ENCODE data around the gene TM9SF2.

DNA sequence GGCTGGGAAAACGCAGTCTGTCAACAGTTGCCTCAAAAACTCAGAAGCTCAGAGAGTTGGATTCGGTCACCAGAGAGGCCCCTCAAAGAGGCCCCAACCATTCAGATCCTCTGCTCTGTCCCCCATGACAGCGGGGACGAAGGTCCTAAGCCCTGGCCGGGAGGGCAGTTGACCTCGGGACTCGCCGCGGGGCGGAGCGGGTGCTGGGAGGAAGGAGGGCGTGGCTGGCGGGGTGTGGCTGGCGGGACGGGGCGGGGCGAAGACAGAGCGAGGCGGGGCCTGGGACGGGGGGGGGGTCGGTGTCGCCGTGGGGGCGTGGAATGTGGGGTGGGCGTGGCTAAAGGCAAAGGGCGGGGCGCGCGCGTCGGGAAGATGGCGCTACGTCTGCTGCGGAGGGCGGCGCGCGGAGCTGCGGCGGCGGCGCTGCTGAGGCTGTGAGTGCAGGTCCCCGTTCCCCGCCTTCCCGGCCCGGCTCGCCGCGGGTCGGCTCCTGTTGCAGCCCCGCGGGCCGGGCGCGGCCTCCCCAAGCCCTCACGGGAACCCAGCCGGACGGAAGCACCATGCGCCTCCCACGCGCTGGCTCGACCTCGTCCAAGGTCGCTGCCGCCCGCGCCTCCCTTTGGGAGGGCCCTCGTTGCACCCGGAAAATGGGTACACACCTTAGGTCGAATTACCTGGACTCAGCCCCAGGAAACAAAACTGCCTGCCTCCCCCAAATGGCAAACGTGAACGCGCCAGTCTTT, 105.2 kb downstream of the TM9SF2 start, which contains the start of gene CLYBL:
- TF ChIP-seq, protein P1, sequence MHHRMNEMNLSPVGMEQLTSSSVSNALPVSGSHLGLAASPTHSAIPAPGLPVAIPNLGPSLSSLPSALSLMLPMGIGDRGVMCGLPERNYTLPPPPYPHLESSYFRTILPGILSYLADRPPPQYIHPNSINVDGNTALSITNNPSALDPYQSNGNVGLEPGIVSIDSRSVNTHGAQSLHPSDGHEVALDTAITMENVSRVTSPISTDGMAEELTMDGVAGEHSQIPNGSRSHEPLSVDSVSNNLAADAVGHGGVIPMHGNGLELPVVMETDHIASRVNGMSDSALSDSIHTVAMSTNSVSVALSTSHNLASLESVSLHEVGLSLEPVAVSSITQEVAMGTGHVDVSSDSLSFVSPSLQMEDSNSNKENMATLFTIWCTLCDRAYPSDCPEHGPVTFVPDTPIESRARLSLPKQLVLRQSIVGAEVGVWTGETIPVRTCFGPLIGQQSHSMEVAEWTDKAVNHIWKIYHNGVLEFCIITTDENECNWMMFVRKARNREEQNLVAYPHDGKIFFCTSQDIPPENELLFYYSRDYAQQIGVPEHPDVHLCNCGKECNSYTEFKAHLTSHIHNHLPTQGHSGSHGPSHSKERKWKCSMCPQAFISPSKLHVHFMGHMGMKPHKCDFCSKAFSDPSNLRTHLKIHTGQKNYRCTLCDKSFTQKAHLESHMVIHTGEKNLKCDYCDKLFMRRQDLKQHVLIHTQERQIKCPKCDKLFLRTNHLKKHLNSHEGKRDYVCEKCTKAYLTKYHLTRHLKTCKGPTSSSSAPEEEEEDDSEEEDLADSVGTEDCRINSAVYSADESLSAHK (tag by site-specific recombination; IDR thresholded peaks at IDR 0.05): no peak
- TF ChIP-seq, protein P2, sequence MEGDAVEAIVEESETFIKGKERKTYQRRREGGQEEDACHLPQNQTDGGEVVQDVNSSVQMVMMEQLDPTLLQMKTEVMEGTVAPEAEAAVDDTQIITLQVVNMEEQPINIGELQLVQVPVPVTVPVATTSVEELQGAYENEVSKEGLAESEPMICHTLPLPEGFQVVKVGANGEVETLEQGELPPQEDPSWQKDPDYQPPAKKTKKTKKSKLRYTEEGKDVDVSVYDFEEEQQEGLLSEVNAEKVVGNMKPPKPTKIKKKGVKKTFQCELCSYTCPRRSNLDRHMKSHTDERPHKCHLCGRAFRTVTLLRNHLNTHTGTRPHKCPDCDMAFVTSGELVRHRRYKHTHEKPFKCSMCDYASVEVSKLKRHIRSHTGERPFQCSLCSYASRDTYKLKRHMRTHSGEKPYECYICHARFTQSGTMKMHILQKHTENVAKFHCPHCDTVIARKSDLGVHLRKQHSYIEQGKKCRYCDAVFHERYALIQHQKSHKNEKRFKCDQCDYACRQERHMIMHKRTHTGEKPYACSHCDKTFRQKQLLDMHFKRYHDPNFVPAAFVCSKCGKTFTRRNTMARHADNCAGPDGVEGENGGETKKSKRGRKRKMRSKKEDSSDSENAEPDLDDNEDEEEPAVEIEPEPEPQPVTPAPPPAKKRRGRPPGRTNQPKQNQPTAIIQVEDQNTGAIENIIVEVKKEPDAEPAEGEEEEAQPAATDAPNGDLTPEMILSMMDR (tag by site-specific recombination; IDR thresholded peaks at IDR 0.05): no peak
- TF ChIP-seq ZNF324 (tag by site-specific recombination; IDR thresholded peaks at IDR 0.05) (peak; percentile 71; the same call in 1 of the 2 replicates), ZNF837 (tag by site-specific recombination; IDR thresholded peaks at IDR 0.05) (no peak), ZFHX2 (tag by site-specific recombination; conservative IDR thresholded peaks at IDR 0.05) (peak; percentile 85)
- TF ChIP-seq, protein P3, sequence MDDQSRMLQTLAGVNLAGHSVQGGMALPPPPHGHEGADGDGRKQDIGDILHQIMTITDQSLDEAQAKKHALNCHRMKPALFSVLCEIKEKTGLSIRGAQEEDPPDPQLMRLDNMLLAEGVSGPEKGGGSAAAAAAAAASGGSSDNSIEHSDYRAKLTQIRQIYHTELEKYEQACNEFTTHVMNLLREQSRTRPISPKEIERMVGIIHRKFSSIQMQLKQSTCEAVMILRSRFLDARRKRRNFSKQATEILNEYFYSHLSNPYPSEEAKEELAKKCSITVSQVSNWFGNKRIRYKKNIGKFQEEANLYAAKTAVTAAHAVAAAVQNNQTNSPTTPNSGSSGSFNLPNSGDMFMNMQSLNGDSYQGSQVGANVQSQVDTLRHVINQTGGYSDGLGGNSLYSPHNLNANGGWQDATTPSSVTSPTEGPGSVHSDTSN (CRISPR knock-in tag; IDR thresholded peaks at IDR 0.05): 0 out of 2 replicates have a peak, but pooled peaks have one; percentile 71
- TF ChIP-seq, protein P4, sequence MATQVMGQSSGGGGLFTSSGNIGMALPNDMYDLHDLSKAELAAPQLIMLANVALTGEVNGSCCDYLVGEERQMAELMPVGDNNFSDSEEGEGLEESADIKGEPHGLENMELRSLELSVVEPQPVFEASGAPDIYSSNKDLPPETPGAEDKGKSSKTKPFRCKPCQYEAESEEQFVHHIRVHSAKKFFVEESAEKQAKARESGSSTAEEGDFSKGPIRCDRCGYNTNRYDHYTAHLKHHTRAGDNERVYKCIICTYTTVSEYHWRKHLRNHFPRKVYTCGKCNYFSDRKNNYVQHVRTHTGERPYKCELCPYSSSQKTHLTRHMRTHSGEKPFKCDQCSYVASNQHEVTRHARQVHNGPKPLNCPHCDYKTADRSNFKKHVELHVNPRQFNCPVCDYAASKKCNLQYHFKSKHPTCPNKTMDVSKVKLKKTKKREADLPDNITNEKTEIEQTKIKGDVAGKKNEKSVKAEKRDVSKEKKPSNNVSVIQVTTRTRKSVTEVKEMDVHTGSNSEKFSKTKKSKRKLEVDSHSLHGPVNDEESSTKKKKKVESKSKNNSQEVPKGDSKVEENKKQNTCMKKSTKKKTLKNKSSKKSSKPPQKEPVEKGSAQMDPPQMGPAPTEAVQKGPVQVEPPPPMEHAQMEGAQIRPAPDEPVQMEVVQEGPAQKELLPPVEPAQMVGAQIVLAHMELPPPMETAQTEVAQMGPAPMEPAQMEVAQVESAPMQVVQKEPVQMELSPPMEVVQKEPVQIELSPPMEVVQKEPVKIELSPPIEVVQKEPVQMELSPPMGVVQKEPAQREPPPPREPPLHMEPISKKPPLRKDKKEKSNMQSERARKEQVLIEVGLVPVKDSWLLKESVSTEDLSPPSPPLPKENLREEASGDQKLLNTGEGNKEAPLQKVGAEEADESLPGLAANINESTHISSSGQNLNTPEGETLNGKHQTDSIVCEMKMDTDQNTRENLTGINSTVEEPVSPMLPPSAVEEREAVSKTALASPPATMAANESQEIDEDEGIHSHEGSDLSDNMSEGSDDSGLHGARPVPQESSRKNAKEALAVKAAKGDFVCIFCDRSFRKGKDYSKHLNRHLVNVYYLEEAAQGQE (tag by site-specific recombination; IDR thresholded peaks at IDR 0.05): no peak
